Activated T-cell treated with anti-CD3 and anti-CD28 coated beads, Interleukin-2, amount 50 U/mL, for 48 hours (primary cell): Measurements from ENCODE around the gene PPFIBP1.
"Not testable (repeated sequence)": the region's sequence is repeated elsewhere in the genome, so short reads cannot be mapped to it uniquely, and the experiment has no call there.

Experiments
- DNase-seq, 2 experiments: peaks; one replicate each; pipeline ENCODE4 v3.0.0-alpha.2; 2020

The PPFIBP1 gene

DNA sequence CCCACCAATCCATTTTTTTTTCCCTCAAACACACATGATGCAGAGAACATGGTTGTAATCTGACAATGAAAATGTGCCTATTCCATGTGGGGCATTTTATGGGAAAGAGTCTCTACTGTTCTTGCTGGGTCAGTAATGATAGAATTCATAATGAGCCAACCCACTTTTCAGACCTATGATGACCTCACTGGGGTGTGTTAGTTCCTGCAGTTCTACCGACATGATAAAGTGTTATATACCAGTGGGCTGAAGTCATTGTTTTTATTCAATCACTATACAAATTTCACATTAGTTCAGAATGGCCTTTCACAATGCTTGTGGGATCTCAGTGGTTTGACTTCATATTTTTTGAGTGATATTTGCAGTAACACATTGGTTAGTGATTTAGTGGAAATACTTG lies 47.5 kb downstream of the PPFIBP1 start:
- no peak for DNase-seq

DNA sequence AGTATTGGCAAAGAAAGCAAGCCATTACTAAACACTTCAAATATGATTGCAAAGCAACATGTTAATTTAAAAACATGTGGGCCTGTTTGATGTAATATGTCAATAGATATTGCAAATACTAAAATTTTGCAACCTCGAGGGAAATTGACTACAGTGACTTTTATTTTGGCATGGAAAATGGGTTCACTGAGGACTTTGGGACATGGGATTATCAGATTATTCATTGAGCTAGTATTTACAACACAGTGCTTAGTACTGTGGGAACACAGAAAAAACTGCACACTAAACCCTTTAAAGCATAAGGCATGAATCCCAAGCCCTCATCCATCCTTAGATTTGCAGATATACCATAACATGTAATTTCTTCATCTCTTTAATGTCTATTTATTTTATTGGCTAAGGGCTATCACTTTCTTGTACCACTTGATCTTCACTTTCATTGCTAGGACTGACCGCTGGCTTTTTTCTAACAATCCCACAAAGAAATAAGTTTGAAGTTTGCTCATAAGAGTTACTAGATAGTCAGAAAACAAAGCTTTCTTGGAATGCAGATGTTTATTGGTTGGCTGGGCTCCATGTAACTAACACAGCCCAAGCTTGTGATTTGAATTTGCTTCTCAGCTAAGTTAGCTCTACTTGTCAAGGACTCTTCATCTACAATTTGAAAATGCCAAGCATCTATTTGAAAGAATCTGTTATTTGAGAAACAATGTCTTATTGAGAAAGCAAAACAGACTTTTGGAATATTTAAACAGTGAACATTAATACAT lies 48.7 kb downstream of the PPFIBP1 start:
- no peak for DNase-seq

DNA sequence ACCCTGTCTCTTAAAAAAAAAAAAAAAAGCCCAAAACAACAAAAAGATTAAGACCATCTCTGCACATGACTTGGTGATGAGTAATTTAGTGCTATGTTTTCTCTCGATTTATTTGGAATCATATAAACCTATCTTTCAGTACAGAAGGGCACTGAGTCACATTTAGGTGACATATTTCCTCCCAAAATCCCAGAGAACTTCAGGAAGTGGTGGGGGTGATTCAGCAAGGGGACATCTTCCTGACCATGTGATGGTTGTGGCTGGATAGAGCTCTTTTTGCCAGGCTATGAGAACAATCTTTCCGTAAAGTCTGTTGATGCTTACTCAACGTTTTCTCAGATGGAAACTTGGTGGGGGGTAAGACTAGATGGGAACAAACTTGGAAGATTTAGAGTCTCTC lies 50.0 kb downstream of the PPFIBP1 start:
- DNase-seq = no peak

DNA sequence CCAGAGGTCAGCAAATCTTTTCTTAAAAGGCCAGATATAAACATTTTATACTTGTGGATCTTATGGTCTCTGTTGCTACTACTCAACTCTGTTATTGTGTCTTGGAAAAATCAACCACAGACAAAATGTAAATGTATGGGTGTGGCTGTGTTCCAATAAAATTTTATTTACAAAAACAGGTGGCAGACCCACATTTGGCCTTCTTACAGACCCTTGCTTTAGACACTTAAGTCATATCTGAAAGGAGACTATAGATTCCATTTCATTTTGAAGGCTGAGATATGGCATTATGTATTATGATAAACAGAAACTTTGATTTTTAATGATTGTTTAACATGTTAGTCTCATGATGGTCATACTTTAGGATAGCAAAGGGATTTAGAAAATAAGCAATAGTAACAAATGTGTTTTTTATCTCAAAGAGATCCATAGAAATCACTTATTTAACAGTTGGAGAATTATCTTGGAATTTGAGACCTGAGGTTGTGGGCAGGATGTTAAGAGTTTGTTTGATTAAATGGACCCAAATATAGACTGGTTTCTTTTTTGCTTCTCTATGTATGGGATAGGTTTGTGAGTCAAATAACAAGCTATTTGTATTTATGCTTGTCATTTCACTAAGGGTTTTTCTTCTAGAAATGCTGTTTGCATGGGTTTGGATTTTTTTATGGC lies 51.2 kb downstream of the PPFIBP1 start:
- no peak for DNase-seq

DNA sequence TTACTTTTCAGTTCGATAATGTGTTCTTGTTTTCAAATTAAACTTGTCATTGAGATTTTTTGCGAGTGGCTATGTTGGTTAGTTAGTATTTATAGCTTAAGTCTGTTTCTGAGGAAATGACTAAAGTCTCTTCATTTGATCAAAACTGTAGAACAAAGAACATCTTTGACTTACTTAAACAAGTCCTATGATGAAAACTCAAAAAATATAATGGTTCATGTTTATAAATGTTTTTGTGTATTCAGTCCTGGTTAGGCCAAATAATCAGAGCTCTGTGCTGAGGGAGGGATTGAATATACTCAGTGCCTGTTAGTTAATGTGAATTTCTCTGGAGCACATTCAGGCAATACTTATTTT lies 51.7 kb downstream of the PPFIBP1 start:
- DNase-seq = no peak

DNA sequence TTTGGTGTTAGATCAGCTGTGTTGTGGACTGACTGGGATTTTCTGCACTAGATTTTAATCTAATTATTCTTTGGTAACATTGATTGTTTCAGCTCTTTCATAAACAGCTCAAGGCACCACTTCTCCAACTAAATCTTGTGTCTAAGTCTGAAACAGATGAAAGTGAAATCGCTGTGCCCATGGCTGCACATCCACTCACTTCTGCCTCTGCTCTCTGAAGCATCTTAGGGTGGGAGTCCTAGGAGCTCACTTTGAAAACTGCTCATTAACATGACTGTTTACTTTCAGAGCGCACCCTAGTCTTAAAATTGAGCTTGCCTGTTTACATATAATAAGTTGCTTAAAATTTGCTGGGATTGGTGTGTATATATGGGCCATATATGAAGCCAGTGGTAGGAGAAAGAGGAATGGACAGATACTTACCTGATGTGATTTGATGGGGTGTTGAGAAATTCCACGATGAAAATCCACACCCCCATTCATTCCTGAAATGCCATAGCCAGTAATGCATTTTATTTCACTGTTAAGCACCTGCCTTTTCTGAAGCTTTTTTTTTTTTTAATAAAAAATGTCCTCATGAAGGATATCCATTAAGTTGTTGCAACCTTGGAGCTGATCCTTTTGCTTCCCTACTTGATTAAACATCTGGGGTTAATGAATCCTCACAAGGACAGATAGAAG lies 52.8 kb downstream of the PPFIBP1 start:
- no peak for DNase-seq

DNA sequence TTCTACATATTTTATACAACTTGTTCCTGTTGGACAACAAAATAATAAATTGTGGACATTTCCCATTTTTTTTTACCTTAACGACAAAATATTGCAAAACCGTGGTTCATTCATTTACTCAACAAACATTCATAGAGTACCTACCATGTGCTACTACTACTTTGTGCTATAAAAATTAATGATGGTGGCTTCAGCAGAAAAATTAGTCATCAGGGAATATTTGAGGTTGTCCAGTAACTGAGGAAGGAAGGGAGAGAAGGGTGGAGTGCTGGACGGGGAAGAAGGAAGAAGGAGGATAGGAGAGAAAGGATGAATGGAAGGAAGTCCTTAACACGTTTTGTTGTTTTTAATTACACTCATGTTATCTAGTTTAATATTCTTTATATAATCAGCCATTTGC lies 53.7 kb downstream of the PPFIBP1 start:
- DNase-seq = no peak

DNA sequence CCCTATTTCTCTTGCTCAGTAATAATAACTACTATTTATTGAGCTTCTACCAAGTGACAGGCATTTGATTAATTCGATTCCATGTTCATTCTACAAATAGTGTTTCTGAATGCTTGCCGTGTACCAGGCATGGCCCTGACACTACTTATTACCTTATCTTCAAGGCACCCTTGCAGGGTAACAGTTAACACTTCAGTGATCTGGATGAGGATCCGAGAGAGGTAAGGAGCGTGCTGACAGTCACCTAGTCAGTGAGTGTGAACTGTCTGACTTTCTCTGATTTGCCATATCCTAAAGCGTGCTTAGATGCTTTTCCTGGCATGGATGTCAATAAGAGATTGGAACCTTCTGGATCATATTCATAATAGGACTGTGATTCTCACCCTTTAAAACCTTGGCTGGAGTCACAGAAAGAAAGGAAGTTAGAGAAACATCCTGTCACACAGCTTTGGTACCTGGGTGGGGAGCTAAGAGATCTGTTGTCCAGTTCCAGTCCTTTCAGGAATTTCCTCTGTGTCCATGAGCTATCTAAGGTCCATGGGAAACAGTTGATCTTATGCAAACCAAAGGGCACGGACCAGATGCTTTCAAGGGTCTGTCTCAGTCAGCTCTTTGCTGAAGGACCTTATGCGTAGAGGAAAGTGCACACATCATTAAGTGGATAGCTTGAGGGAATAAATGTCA lies 54.8 kb downstream of the PPFIBP1 start:
- DNase-seq = no peak

DNA sequence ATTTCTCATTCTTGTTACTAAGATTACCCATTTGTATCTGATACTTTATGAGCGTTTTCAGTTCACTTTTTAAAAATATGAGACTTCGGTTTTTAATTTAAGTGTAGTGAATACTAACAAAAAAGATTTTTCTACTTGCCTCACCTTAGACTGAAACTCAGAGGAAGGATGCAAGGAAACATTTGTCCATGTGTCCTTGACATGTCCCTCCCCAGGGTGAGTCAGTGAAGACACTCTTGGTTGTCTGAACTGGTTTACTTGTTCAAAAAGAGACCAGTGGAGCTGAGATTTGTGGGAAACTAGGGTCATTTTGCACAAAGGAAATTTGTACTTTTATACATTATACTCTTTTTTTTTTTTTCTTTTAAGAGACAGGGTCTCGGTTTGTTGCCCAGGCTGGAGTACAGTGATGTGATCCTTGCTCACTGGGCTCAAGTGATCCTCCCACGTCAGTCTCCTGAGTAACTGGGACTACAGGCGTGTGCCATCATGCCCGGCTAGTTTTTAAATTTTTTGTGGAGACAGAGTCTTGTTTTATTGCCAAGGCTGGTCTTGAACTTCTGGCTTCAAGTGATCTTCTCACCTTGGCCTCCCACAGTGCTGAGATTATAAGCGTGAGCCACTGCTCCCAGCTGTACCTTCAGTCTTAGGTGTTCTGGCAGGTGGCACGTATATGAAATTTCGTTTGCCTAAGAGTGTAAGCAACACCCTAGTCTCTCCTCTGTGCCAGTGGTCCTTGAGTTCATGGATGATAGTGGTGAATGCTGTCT lies 56.7 kb downstream of the PPFIBP1 start:
- DNase-seq = no peak

DNA sequence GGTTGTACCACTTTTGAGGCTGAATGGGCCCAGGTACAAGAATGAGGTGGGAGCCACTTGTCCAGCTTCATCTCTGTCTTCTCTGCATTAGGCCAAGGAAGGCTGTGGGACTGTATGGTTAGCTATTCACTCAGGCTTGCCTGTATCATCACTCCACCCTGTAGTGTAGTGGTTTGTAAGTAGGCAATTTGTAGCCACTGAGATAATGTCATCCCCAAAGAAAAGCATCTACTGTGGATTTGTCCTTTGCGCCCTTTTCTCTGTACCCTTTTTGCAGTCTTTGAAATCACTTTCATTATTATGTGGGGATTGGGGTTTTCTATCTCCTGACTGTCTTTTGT lies 57.3 kb downstream of the PPFIBP1 start:
- DNase-seq = not testable (repeated sequence)

DNA sequence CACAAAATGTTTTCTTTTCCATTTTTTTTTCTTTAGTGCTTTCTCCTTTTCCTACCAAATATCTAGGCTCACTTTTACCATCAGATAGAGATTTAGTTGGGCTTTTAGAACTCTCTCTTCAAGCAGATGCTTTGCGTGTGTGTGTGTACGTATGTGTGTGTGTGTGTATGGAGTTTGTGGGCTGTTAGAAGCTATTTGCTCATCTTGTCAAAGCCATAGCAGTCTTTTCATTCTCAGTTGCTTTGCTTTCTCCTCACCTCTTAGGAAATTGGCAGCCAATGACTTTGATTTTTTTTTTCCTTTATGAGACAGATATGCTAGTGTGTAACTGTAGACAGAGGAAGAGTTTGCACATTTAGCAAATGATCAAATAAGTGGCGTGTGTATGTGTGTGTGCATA lies 57.8 kb downstream of the PPFIBP1 start:
- not testable (repeated sequence) for DNase-seq

DNA sequence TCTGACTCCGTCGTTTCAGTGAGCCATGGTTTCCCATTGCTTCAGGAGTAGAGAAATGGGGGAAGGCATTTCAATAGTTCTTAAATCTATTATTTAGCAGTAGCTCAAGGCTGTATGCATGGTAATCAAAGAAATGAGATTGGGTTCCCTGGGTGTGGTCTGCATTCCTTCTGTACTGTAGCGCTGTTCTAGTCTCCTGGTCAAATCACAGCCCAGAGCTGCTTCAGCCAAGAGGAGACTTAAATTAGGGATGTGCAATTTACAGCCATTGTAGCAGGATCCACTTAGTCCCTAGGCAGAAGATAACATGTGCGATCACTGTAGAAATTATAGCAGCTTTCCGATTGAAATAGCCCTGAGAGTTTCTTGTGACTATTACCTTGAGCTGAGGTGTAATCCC lies 58.4 kb downstream of the PPFIBP1 start:
- DNase-seq = not testable (repeated sequence)

DNA sequence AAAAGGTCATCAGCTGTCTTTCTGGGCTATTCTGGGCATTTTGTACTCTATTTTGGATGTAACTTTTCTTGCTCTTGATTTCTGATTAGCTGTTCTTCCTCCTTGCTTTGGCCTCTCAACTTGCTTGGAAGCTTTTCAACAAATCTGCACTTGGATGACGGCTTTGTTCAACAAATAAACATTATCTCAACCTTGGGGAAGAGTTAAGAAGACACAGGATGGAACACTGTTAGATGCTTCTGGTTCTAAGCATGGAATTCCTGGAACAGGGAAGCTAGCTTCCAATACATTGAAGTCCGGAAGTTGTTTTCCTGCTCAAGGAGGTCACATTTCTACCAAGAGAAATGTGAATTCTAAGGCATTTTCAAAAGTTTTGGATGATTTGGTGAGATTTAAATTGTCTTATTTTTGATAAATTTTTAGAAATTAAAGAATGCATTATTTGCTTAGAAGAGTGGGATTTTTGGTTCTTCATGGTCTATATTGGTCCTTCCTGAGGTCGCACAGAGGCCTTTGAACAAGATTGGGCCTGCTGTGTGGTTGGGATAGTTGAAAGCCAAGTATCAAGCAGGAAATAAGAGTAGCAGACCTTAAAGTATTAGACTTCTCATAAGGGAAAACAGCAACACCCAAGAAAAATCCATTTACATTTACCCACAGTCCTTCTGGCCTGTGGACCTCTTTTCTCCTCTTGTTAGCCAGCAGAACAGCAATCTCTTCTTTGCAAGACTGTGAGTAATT lies 59.2 kb downstream of the PPFIBP1 start:
- no peak for DNase-seq

DNA sequence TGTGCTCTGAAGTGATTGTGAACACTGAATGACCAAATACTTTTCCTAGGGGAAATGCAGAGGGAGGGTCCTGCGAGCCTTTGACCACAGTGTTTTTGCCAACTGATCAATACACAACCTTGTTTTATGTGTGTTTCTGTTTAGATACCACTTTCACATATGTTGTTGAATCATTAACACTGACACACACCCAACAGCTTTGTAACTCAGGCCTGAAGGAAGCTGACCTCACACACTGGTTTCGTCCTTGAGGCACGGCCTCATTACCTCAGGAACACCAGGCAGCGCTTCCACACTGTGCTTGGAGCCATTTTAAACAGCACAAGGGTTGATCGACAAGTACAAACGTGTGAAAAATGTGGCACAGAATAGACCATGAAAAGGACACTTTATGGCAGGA lies 60.0 kb downstream of the PPFIBP1 start:
- DNase-seq = no peak

DNA sequence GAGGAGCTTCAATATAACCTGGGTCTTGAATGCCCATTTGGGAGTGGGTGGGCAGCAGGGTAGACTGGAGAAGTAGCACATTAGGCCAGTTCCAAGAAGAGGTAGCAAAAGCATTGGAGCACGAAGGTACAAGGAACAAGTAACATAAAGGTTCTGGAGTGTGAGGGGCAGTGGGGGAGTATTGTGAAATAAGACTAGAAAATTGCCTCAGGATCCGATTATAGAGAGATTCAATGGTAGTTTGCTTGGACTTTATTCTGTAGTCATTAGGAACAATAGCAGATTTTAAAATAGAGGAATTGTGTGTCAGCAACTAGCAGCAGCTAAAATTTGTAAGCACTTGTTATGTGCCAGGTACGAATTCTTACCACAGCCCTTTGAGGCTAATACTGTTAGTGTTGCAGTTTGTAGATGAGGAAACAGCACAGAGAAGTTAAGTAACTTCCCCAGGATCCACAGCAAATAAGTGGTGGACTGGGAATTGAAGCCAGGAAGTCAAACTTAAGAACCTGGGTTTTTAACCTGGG lies 61.8 kb downstream of the PPFIBP1 start:
- DNase-seq = no peak

DNA sequence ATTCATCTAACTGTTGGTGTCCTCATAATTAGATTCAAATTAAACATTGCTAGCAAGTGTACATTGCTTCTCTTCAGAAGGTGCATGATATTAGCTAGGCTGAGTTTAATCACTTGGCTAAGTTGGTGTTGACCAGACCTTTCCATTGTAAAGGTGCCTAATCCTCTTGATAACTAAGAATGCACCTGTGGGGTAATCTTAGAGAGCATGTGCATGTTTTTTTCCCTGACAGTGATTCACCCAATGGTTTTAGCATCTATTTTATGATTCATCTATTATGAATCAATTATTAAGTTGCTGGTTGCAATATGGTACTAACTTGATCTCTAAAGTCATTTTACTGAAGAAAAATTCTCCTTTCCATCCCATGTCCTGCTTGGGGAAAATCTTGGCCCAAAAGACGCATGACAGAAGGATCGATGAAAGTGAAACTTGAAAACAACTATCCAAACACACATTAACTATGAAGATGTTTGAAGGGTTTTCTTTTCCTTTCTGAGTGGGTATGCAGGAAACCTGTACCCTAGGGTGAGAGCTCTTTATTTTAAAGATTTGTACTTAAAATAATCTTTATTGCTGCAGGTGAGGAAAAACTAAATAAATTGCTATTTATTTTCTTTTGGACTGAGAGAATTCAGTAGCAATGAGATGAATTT lies 64.2 kb downstream of the PPFIBP1 start:
- DNase-seq = not testable (repeated sequence)

DNA sequence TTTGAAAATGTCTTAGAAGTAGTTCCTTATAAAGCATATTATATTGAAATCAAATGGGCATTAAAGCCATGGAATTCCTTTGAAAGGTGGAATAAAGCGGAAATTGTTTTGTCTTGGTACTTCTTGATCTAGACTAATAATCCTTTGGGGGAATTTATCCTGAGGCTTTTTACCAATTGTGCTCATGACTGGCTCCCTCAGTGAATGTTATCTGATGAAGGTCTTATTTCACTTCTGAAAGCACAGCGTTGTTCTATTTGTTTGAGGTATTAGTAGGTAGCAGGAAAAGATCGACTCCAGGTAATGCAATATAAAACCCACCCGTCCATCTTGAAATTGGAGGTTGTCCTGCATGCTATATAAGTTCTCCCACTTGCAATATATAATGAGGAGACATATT lies 64.8 kb downstream of the PPFIBP1 start:
- no peak for DNase-seq

DNA sequence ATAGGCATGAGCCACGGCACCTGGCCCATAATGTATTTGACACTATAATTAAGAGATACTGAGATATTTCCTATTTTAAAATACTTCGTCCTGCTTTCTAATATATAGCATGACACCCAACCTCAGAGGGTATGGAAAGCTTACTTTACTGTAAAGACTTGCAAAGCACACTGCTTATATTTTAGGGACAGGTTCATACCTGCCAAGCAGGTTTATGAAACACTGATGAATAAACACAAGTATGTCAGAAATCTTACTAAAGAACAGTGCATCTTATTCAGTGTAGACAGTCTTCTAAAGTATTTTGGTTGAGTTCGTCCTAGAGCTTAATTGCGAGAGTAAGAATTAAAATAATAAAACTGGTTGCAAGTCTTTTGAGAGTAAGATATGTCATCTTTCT lies 65.4 kb downstream of the PPFIBP1 start:
- no peak for DNase-seq

DNA sequence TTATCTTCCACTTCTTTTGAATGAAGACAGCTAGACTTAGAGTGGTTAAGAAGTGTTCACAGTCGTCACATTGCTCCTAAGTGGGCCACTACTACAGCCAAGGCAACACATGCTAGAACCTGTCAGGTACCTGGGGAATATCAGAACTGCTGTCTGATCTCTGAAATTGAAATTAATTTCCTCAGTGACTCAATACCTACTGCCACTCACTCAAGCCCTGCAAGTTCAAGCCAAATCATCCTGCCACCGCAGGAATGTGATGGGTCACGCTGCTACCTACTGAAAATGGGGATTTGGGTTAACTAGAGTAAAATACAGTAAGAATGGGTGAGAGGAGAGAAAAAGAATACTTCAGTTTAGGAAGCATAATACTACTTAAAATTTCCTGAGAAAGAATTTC lies 67.7 kb downstream of the PPFIBP1 start:
- not testable (repeated sequence) for DNase-seq

DNA sequence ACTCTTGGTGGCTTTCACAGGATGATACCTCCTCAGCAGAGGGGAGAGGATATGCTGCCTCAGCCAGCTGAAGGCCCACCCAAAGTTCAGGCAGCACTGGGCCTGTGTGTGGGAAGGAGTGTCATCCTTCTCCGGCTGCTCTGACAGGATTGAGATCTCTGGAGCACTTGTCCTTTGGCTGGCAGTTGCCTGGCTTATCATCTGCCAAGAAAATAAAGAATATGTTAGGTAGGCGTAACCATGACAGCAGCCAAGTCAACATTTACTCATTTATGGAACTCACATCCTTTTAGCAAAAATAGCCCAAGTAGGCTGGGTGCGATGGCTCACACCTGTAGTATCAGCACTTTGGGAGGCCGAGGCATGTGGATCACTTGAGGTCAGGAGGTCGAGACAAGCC lies 68.5 kb downstream of the PPFIBP1 start:
- DNase-seq = no peak

DNA sequence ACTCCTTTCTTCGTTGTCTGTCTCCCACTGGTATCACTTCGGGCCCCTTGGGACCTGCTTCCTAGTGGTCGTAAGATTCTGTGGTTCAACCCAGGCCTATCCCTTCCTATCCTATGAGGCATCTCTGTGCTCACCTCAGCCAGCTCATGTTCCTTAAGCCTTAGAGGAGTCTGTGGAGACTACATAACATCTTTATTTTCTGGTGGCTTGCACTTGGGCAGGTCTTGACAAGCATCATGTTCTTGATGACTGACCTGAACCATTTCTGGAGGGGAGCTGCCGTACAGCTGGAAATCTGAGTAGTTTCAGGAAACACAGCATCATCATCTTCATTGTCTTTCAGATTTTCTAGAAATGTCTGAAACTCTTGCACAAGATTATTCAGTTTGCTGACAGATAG lies 69.3 kb downstream of the PPFIBP1 start:
- no peak for DNase-seq
